Mesenchymal stem cell (in vitro differentiated cells and primary cell): ENCODE measurements around the gene DBNL.

Source experiments
- DNase-seq: peaks from one replicate; pipeline ENCODE4 v3.0.0-alpha.2; 2013
- H2AFZ ChIP-seq: one replicate; pipeline ENCODE4 v1.6.1; 2013; ENCODE audit warnings: low read depth, mild to moderate bottlenecking, control low read depth, inconsistent platforms, low read length, moderate library complexity
- H2AK5ac ChIP-seq: 2 replicates; pipeline ENCODE4 v1.6.1; 2013; ENCODE audit warnings: low read length, moderate library complexity, mild to moderate bottlenecking, inconsistent platforms; ENCODE audit not compliant: severe bottlenecking
- H2BK120ac ChIP-seq: one replicate; pipeline ENCODE4 v1.6.1; 2013; ENCODE audit warnings: low read depth, mild to moderate bottlenecking, inconsistent platforms, low read length, moderate library complexity
- H2BK12ac ChIP-seq, 2 experiments: one replicate each; pipeline ENCODE4 v1.6.1; 2013; ENCODE audit warnings: inconsistent platforms in 2 of 2, low read length in 2 of 2, mild to moderate bottlenecking in 2 of 2, moderate library complexity in 2 of 2, control low read depth in 1 of 2
- H2BK15ac ChIP-seq: one replicate; pipeline ENCODE4 v1.6.1; 2013; ENCODE audit warnings: mild to moderate bottlenecking, low read depth, inconsistent platforms; ENCODE audit not compliant: poor library complexity, severe bottlenecking
- H2BK5ac ChIP-seq: 2 replicates; pipeline ENCODE4 v1.6.1; 2013; ENCODE audit warnings: low read depth, mild to moderate bottlenecking, low read length, control low read depth, inconsistent platforms; ENCODE audit not compliant: poor library complexity, severe bottlenecking
- H3K14ac ChIP-seq, 2 experiments: one replicate each; pipeline ENCODE4 v1.6.1; 2013; ENCODE audit warnings: inconsistent platforms in 2 of 2, low read length in 2 of 2, control low read depth in 1 of 2, mild to moderate bottlenecking in 1 of 2, moderate library complexity in 1 of 2
- H3K18ac ChIP-seq, 2 experiments: one replicate each; pipeline ENCODE4 v1.6.1; 2013; ENCODE audit warnings: inconsistent platforms in 2 of 2, low read length in 2 of 2, control low read depth in 1 of 2, low read depth in 1 of 2, mild to moderate bottlenecking in 1 of 2
- H3K23ac ChIP-seq, 2 experiments: one replicate each; pipeline ENCODE4 v1.6.1; 2013; ENCODE audit warnings: inconsistent platforms in 2 of 2, low read length in 2 of 2, mild to moderate bottlenecking in 2 of 2, moderate library complexity in 2 of 2, control low read depth in 1 of 2
- H3K27ac ChIP-seq: 2 replicates; pipeline ENCODE4 v1.5.1; 2013; ENCODE audit warnings: mild to moderate bottlenecking, moderate library complexity, low read length, control low read depth, inconsistent platforms; ENCODE audit not compliant: poor library complexity, severe bottlenecking
- H3K27me3 ChIP-seq, 2 experiments: 2 replicates each; pipeline versions ENCODE4 v1.6.1 to v1.7.0; 2013; ENCODE audit warnings: low read length in 2 of 2, mild to moderate bottlenecking in 2 of 2, moderate library complexity in 2 of 2, control low read depth in 1 of 2, inconsistent platforms in 1 of 2; ENCODE audit not compliant: control insufficient read depth in 1 of 2, insufficient read depth in 1 of 2
- H3K36me3 ChIP-seq, 2 experiments: 2 replicates each; pipeline versions ENCODE4 v1.6.1 to v1.7.0; 2013; ENCODE audit warnings: low read length in 2 of 2, control low read depth in 1 of 2, inconsistent platforms in 1 of 2, low read depth in 1 of 2, mild to moderate bottlenecking in 1 of 2; ENCODE audit not compliant: insufficient read depth in 2 of 2, control insufficient read depth in 1 of 2
- H3K4ac ChIP-seq, 2 experiments: one replicate each; pipeline ENCODE4 v1.6.1; 2013; ENCODE audit warnings: inconsistent platforms in 2 of 2, low read length in 2 of 2, mild to moderate bottlenecking in 2 of 2, moderate library complexity in 2 of 2, control low read depth in 1 of 2, low read depth in 1 of 2
- H3K4me1 ChIP-seq: 2 replicates; pipeline ENCODE4 v1.6.1; 2013; ENCODE audit warnings: low read depth, low read length, control low read depth; ENCODE audit not compliant: control insufficient read depth, insufficient read depth
- H3K4me2 ChIP-seq: 2 replicates; pipeline ENCODE4 v1.6.1; 2013; ENCODE audit warnings: low read length, mild to moderate bottlenecking, inconsistent platforms; ENCODE audit not compliant: poor library complexity, severe bottlenecking
- H3K4me3 ChIP-seq, 2 experiments: 2 replicates each; pipeline versions ENCODE4 v1.5.1 to v1.7.0; 2013; ENCODE audit warnings: low read length in 2 of 2, mild to moderate bottlenecking in 2 of 2, control low read depth in 1 of 2, low read depth in 1 of 2; ENCODE audit not compliant: insufficient read depth in 1 of 2
- H3K79me1 ChIP-seq: replicated peaks from 2 replicates; pipeline ENCODE4 v1.6.1; 2013; ENCODE audit warnings: mild to moderate bottlenecking, control low read depth, low read length, inconsistent platforms; ENCODE audit not compliant: poor library complexity, severe bottlenecking
- H3K9ac ChIP-seq: 2 replicates; pipeline ENCODE4 v1.7.0; 2013; ENCODE audit warnings: mild to moderate bottlenecking, low read length, moderate library complexity
- H3K9me3 ChIP-seq: 2 replicates; pipeline ENCODE4 v1.7.0; 2013; ENCODE audit warnings: mild to moderate bottlenecking, low read length; ENCODE audit not compliant: control insufficient read depth
- H4K8ac ChIP-seq: one replicate; pipeline ENCODE4 v1.6.1; 2013; ENCODE audit warnings: inconsistent platforms, mild to moderate bottlenecking, low read length, moderate library complexity
- H4K91ac ChIP-seq: one replicate; pipeline ENCODE4 v1.6.1; 2013; ENCODE audit warnings: mild to moderate bottlenecking, low read length, inconsistent platforms
- WGBS: methylation state at CpG from one replicate; pipeline ENCODE4 v1.1.7; 2013; ENCODE audit warnings: mixed read lengths; 5-methylcytosine and 5-hydroxymethylcytosine counted together

DBNL gene

GRCh38 chr7:44082541-44083207 is 38.2 kb downstream of the DBNL start:
- H3K9me3 ChIP-seq, result no peaks in the 10 kb centered on the region
- H3K18ac ChIP-seq, result peak overlapping the region; percentile 21 to 82
- H3K23ac ChIP-seq, result no peak overlapping the region
- no peak overlapping the region for H2AK5ac ChIP-seq
- H3K36me3 ChIP-seq, result peaks cover 33 to 34% of the 10 kb centered on the region in 2 experiments
- H2BK5ac ChIP-seq, result peak overlapping the region; percentile 93
- H3K27me3 ChIP-seq, result no peaks in the 10 kb centered on the region
- H3K4ac ChIP-seq, result peak overlapping the region in 1 of 2 experiments; percentile 51
- peak overlapping the region; percentile 65 to 79 for H3K4me3 ChIP-seq
- no peak overlapping the region for H4K91ac ChIP-seq
- peak overlapping the region; percentile 80 for H3K4me2 ChIP-seq
- H3K14ac ChIP-seq, result no peak overlapping the region
- H3K79me1 ChIP-seq, result peaks cover 23% of the 10 kb centered on the region
- H3K27ac ChIP-seq, result peak overlapping the region; percentile 63
- H4K8ac ChIP-seq, result no peak overlapping the region
- peak; percentile 99 for DNase-seq
- WGBS, result under 1% methylated on average over 34 of the region's 54 CpGs
- peaks cover 44% of the 10 kb centered on the region for H3K4me1 ChIP-seq
- H2BK15ac ChIP-seq, result peak overlapping the region; percentile 48
- peak overlapping the region; percentile 92 for H2AFZ ChIP-seq
- H2BK120ac ChIP-seq, result no peak overlapping the region
- H2BK12ac ChIP-seq, result peak overlapping the region in 1 of 2 experiments; percentile 55
- peak overlapping the region; percentile 89 for H3K9ac ChIP-seq

- Histone ChIP-seq H2BK12ac (no peak overlapping the region), H2BK120ac (no peak overlapping the region), H3K9me3 (no peaks in the 10 kb centered on the region), H3K23ac (no peak overlapping the region), H3K4me2 (no peak overlapping the region), H3K18ac (no peak overlapping the region), H3K4me1 (peaks cover 49% of the 10 kb centered on the region), H4K8ac (no peak overlapping the region), H2BK15ac (no peak overlapping the region), H3K4me3 (peak overlapping the region in 1 of 2 experiments; percentile 79), H3K4ac (no peak overlapping the region), H4K91ac (peak overlapping the region; percentile 14), H3K27me3 (no peaks in the 10 kb centered on the region), H2AK5ac (peak overlapping the region; percentile 80), H3K27ac (peak overlapping the region; percentile 89), H2BK5ac (no peak overlapping the region), H3K9ac (peak overlapping the region; percentile 89), H3K14ac (no peak overlapping the region), H3K36me3 (peaks cover 22 to 23% of the 10 kb centered on the region in 2 experiments), H3K79me1 (peaks cover 18% of the 10 kb centered on the region), H2AFZ (peak overlapping the region; percentile 1)
- no peak for DNase-seq
- 100% methylated on average over 2 of the region's 3 CpGs for WGBS
Measured at GRCh38 chr7:44083796-44084195, 39.3 kb downstream of the DBNL start.

GRCh38 chr7:44084701-44085100 is 40.2 kb downstream of the DBNL start:
- no peak for DNase-seq
- 56% methylated on average over 4 of the region's 4 CpGs for WGBS
- Histone ChIP-seq H3K79me1 (peaks cover 13% of the 10 kb centered on the region), H4K91ac (no peak overlapping the region), H3K27me3 (no peaks in the 10 kb centered on the region), H3K18ac (no peak overlapping the region), H3K9me3 (no peaks in the 10 kb centered on the region), H2AK5ac (no peak overlapping the region), H3K4ac (no peak overlapping the region), H3K36me3 (peaks cover 14% of the 10 kb centered on the region in 2 experiments), H2BK15ac (no peak overlapping the region), H4K8ac (no peak overlapping the region), H3K14ac (no peak overlapping the region), H2BK12ac (no peak overlapping the region), H3K4me2 (no peak overlapping the region), H2AFZ (no peak overlapping the region), H2BK120ac (no peak overlapping the region), H3K9ac (peak overlapping the region; percentile 36), H3K4me1 (peaks cover 44% of the 10 kb centered on the region), H2BK5ac (no peak overlapping the region), H3K23ac (no peak overlapping the region), H3K27ac (peak overlapping the region; percentile 89), H3K4me3 (no peak overlapping the region)

GRCh38 chr7:44085546-44085945 is 41.0 kb downstream of the DBNL start:
- no peak overlapping the region for H3K4ac ChIP-seq
- no peak overlapping the region for H4K8ac ChIP-seq
- 85% methylated on average over 3 of the region's 3 CpGs for WGBS
- no peak overlapping the region for H2BK12ac ChIP-seq
- no peak for DNase-seq
- peak overlapping the region; percentile 21 for H3K9ac ChIP-seq
- H3K27me3 ChIP-seq, result no peaks in the 10 kb centered on the region
- H3K4me3 ChIP-seq, result no peak overlapping the region
- H3K4me1 ChIP-seq, result peaks cover 35% of the 10 kb centered on the region
- H2BK15ac ChIP-seq, result no peak overlapping the region
- H3K18ac ChIP-seq, result peak overlapping the region in 1 of 2 experiments; percentile 42
- H2BK5ac ChIP-seq, result peak overlapping the region; percentile 10
- no peak overlapping the region for H4K91ac ChIP-seq
- H3K36me3 ChIP-seq, result peaks cover 6% of the 10 kb centered on the region in 2 experiments
- H3K79me1 ChIP-seq, result peaks cover 6% of the 10 kb centered on the region
- peak overlapping the region; percentile 89 for H3K27ac ChIP-seq
- no peak overlapping the region for H3K14ac ChIP-seq
- peak overlapping the region; percentile 98 for H2AK5ac ChIP-seq
- H2BK120ac ChIP-seq, result no peak overlapping the region
- H3K23ac ChIP-seq, result no peak overlapping the region
- H2AFZ ChIP-seq, result no peak overlapping the region
- H3K4me2 ChIP-seq, result no peak overlapping the region
- no peaks in the 10 kb centered on the region for H3K9me3 ChIP-seq
